GM19035 (cell line): Measurements from ENCODE around the gene AP2M1.

Experiments
- ATAC-seq: cut with Tn5 transposase; IDR thresholded peaks from one replicate; pipeline ENCODE4 v1.9.1; 2021; ENCODE audit not compliant: unreplicated experiment

AP2M1 gene

DNA sequence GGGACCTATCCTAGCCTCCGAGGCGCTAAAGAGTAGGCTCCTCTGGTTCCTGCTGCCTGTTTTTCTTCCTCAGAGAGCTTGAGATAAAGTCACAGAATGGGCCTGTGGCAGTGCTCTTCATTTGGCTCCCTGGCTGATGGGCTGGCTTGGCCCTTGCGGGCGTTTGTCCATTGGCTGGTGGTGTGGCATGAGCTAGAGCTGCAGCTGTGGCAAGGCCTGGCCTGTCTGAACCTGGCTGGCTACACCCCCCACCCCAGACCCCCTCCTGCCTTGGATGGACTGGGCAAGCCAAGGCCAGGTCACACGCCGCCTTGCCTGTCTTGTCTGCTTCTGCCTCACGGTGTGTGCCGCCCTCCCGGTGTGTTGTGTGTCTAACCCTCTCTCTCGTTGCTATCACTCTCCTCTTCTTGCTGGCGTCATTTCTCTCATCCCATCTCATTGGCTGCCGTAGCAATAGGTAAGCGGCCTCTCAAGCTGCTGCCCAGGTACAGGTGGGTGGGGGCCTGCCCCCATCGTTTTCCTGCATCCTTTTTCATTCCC, 3.2 kb downstream of the AP2M1 start:
- ATAC-seq: no peak

- ATAC-seq: no peak
These were observed 4.0 kb downstream of the AP2M1 start for GRCh38 chr3:184178521-184179138.

DNA sequence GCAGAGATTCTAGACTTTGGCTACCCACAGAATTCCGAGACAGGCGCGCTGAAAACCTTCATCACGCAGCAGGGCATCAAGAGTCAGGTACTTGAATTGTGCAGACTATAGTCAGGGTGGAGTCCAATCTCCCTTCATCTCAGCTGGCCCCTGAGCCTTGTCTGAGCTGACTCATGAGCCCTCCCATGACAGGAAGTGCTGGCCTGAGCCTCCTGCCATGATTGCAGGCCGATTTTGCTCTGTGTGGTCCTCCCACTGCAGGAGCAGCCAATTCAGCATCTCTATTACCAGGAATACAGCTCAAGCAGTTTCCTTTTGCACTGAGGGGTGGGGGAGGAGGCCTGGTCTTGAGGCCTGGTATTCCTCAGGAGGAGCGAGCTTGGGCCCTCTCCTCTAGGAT, 5.5 kb downstream of the AP2M1 start:
- ATAC-seq: no peak

DNA sequence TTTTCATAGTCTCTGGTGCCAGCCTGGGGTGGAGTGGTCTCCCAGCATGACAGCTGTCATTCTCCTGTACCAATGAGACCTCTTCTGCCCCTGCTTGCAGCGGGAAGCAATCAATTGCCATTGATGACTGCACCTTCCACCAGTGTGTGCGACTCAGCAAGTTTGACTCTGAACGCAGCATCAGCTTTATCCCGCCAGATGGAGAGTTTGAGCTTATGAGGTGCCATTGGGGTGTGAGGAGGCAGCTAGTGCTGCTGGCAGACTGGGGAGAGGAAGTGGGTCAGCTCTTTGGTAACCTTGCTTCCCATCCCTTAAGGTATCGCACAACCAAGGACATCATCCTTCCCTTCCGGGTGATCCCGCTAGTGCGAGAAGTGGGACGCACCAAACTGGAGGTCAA, 6.9 kb downstream of the AP2M1 start:
- no peak for ATAC-seq

- ATAC-seq: no peak
These were observed 9.0 kb downstream of the AP2M1 start for GRCh38 chr3:184183679-184184078.

GRCh38 chr3:184184546-184185230, 10.0 kb downstream of the AP2M1 start:
- no peak for ATAC-seq

DNA sequence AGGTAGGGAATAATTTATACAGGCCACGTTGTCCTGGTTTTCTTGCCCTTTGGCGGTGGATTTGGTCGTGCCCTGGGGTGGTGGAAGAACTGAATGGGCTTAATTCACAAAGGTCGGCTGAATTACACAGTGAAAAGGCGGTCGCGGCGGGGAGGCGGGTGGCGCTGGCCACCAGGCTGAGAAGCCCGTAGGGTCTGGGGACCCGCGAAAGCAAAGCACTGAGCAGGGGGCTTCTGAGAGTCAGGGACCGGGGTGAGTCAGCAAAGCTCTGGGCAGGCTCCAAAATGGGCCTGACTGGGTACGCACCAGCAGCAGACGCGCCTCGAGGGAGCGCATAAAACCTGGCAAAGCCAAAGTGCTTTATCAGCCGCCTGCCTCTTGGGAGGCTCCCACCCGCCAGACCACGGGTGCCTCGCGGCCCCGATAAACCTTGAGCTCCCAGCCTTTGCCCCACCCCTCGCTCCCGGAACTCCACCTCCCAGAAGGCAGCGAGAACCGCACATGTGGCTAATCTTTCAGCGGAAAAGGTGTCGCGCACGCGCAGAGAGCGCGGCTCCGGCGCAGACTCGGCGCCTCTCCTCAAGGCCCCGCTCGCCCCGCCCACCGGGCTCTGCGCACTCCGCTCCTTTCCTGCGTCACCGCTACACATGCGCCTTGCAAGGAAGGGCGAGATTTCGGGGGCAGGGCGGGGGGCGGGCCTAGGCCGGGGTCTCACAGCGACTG, 11.0 kb downstream of the AP2M1 start:
- peak; percentile 91 for ATAC-seq

- ATAC-seq: peak; percentile 31
These were observed 11.7 kb downstream of the AP2M1 start, which contains the start of gene ABCF3 for GRCh38 chr3:184186184-184186901. ABCF3 (plus strand) TSS chr3:184186199; CDS start chr3:184186208, 9 bp downstream.

GRCh38 chr3:184186902-184187207, 12.2 kb downstream of the AP2M1 start:
- ATAC-seq: no peak

DNA sequence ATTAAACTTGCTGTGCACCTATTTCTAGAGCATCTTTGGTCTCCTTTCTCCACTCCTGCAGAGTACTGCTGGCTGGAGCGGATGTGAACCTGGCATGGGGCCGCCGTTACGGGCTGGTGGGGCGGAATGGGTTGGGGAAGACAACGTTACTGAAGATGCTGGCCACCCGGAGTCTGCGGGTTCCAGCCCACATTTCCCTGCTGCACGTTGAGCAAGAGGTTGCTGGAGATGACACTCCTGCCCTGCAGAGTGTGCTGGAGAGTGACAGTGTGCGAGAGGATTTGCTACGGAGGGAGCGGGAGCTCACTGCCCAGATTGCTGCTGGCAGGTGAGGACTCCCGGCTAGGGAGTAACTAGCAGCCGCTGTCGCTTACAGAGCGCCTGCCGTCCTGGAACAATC, 13.4 kb downstream of the AP2M1 start:
- ATAC-seq: no peak

DNA sequence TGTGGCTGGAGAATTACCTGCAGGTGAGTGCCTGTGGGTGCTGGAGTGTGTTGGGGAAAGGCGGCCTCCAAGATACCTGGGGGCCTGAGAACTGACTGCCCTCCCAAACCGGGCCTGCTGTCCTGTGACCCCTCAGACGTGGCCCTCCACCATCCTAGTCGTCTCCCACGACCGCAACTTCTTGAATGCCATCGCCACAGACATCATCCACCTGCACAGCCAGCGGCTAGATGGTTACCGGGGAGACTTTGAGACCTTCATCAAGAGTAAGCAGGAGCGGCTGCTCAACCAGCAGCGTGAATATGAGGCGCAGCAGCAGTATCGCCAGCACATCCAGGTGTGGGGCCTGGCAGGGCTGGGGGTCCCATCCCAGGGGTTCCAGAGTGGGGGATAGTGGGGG, 14.8 kb downstream of the AP2M1 start:
- ATAC-seq: no peak

DNA sequence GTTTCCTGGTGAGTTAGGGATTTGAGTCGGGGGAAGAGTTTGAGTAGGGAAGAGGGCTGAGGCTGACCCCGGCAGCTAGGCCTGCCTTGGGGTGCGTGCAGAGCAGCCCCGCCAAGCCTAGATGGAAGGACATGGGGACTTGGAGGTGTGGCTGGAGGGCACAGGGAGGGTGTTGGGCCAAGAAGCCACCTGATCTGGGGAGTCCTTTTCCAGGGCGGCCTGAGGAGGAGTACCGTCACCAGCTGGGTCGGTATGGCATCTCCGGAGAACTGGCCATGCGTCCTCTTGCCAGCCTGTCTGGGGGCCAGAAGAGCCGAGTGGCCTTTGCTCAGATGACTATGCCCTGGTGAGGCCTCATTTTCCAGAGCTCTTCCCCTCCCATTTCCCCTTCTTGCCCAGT, 18.2 kb downstream of the AP2M1 start:
- ATAC-seq: no peak

GRCh38 chr3:184193991-184194539, 19.4 kb downstream of the AP2M1 start:
- no peak for ATAC-seq

DNA sequence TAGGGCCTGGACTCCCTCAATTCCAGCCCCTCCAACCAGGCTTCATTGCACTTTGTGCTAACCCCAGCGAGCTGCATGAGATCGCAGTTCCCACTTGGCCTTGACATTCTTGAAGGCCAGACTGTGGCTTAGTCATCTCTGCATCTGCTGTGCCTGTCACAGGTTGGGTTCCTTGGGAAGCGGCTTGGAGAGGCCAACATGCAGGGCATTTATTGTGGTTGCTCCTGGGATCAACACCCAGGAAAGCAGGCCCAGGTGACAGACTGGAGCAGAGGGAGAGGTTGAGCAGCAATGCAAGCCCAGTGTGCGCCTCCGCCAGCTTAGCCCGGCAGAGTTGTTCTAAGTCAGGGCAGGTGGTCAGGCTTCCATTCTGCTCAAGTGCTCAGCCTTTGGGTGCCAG, 21.9 kb downstream of the AP2M1 start:
- no peak for ATAC-seq

GRCh38 chr3:184198509-184198908, 23.9 kb downstream of the AP2M1 start:
- no peak for ATAC-seq

DNA sequence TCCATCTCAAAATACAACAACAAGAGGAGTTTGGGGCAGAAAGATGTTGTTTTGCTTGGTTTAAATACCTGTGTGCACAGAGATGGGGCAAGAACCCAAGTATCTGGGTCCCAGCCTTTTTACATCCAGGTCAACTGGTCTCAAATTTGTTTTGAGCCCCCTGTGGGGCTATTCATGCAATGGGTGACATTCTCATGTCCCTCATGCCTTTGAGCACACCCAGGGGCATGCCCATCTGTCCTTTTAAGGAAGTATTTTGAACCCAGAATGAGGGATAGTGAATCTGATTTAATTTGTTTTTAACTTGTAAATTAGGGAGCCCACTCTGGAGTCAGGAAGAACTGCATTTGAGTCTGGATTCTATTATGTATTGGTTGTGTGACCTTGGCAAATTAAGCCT, 26.2 kb downstream of the AP2M1 start:
- no peak for ATAC-seq

GRCh38 chr3:184203526-184203925, 28.9 kb downstream of the AP2M1 start:
- no peak for ATAC-seq

DNA sequence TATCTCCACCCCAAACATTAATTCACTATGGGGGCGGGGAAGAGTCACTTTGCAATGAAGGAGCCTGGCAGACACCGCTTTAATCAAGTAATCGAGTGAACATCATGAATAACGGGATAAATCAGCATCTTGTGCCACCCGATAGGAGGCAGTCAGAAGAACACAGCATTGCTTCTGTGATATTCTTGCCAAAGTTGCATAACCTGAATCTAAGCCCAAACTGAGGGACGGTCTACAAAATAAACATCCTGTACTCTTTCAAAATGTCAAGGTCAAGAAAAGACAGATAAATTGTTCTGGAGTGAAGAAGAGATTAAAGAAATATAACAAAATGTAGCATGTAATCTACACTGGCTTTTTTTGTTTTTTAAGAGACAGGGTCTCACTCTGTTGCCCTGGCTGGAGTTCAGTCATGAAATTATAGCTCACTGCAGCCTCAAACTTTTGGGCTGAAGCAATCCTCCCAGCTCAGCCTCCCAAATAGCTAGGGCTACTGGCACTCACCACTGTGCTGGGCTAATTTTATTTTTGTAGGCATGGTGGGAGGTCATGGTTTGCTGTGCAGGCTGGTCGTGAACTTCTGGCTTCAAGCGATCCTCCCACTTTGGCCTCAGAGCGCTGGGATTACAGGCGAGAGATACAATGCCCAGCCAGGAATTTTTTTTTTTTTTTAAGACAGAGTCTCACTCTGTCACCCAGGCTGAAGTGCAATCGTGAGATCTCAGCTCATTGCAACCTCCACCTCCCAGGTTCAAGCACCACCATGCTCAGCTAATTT, 34.7 kb downstream of the AP2M1 start:
- ATAC-seq: no peak

GRCh38 chr3:184211297-184211696, 36.6 kb downstream of the AP2M1 start:
- no peak for ATAC-seq

GRCh38 chr3:184211718-184212117, 37.1 kb downstream of the AP2M1 start:
- ATAC-seq: no peak
